Measurements from ENCODE around the gene ARHGAP26.

- TF ChIP-seq CTCF (IDR thresholded peaks at IDR 0.05) (no peak), EP300 (IDR thresholded peaks at IDR 0.05) (no peak), POLR2A (IDR thresholded peaks at IDR 0.05; ENCODE audit: low read depth) (no peak), POLR2AphosphoS5 (IDR thresholded peaks at IDR 0.05) (no peak)
These were observed 68.7 kb downstream of the ARHGAP26 start for GRCh38 chr5:142838845-142839244.
